Trophoblast cell (in vitro differentiated cells and primary cell): ENCODE measurements around the gene LZIC.

Source experiments
- DNase-seq, 2 donors: peaks; one replicate each; pipeline ENCODE4 v3.0.0-alpha.2; 2016
- H2AFZ ChIP-seq: 2 replicates; pipeline ENCODE4 v1.6.1; 2013; ENCODE audit warnings: low read length, moderate library complexity, mild to moderate bottlenecking; ENCODE audit not compliant: insufficient read depth, poor library complexity
- H2AK5ac ChIP-seq: 2 replicates; pipeline ENCODE4 v1.6.1; 2013; ENCODE audit warnings: mild to moderate bottlenecking, low read length
- H2BK120ac ChIP-seq: 2 replicates; pipeline ENCODE4 v1.6.1; 2013; ENCODE audit warnings: low read length, mild to moderate bottlenecking, moderate library complexity; ENCODE audit not compliant: insufficient read depth, poor library complexity
- H2BK12ac ChIP-seq: 2 replicates; pipeline ENCODE4 v1.6.1; 2013; ENCODE audit warnings: mild to moderate bottlenecking, low read length, moderate library complexity
- H2BK5ac ChIP-seq: 2 replicates; pipeline ENCODE4 v1.6.1; 2013; ENCODE audit warnings: low read length, low read depth, moderate library complexity, mild to moderate bottlenecking; ENCODE audit not compliant: poor library complexity
- H3K14ac ChIP-seq: 2 replicates; pipeline ENCODE4 v1.6.1; 2013; ENCODE audit warnings: mild to moderate bottlenecking, low read length
- H3K18ac ChIP-seq: 2 replicates; pipeline ENCODE4 v1.6.1; 2013; ENCODE audit warnings: mild to moderate bottlenecking, low read length
- H3K23ac ChIP-seq: 2 replicates; pipeline ENCODE4 v1.6.1; 2013; ENCODE audit warnings: low read length
- H3K27ac ChIP-seq: 2 replicates; pipeline ENCODE4 v1.5.1; 2013; ENCODE audit warnings: low read depth, mild to moderate bottlenecking, inconsistent platforms, low read length, moderate library complexity
- H3K27me3 ChIP-seq: 2 replicates; pipeline ENCODE4 v1.6.1; 2013; ENCODE audit warnings: inconsistent platforms, mild to moderate bottlenecking, low read length, moderate library complexity; ENCODE audit not compliant: insufficient read depth
- H3K36me3 ChIP-seq, 2 experiments: 1 replicate in 1 of 2; 2 replicates in 1 of 2; pipeline ENCODE4 v1.6.1; 2013; ENCODE audit warnings: low read length in 2 of 2, mild to moderate bottlenecking in 2 of 2, moderate library complexity in 1 of 2; ENCODE audit not compliant: insufficient read depth in 2 of 2, control insufficient read depth in 1 of 2
- H3K4ac ChIP-seq: 2 replicates; pipeline ENCODE4 v1.6.1; 2013; ENCODE audit warnings: low read depth, mild to moderate bottlenecking, low read length, moderate library complexity
- H3K4me1 ChIP-seq, 2 experiments: 1 replicate in 1 of 2; 2 replicates in 1 of 2; pipeline ENCODE4 v1.6.1; 2013; ENCODE audit warnings: low read length in 2 of 2, mild to moderate bottlenecking in 2 of 2, moderate library complexity in 1 of 2; ENCODE audit not compliant: insufficient read depth in 2 of 2, control insufficient read depth in 1 of 2
- H3K4me2 ChIP-seq: 2 replicates; pipeline ENCODE4 v1.6.1; 2013; ENCODE audit warnings: inconsistent platforms, mild to moderate bottlenecking, low read length, moderate library complexity
- H3K4me3 ChIP-seq: 2 replicates; pipeline ENCODE4 v1.5.1; 2013; ENCODE audit warnings: mild to moderate bottlenecking, low read depth, low read length, inconsistent platforms
- H3K79me1 ChIP-seq: one replicate; pipeline ENCODE4 v1.6.1; 2013; ENCODE audit warnings: low read length
- H3K79me2 ChIP-seq: 2 replicates; pipeline ENCODE4 v1.6.1; 2013; ENCODE audit warnings: low read length, mild to moderate bottlenecking; ENCODE audit not compliant: control insufficient read depth, insufficient read depth, poor library complexity
- H3K9ac ChIP-seq: 2 replicates; pipeline ENCODE4 v1.6.1; 2013; ENCODE audit warnings: mild to moderate bottlenecking, low read length
- H3K9me3 ChIP-seq: 2 replicates; pipeline ENCODE4 v1.6.1; 2013; ENCODE audit warnings: low read depth, mild to moderate bottlenecking, control low read depth, inconsistent platforms, low read length; ENCODE audit not compliant: insufficient read depth
- H4K12ac ChIP-seq: 2 replicates; pipeline ENCODE4 v1.6.1; 2013; ENCODE audit warnings: low read depth, mild to moderate bottlenecking, low read length, moderate library complexity
- H4K8ac ChIP-seq: 2 replicates; pipeline ENCODE4 v1.6.1; 2013; ENCODE audit warnings: low read depth, mild to moderate bottlenecking, low read length, moderate library complexity
- H4K91ac ChIP-seq: one replicate; pipeline ENCODE4 v1.6.1; 2013; ENCODE audit warnings: low read depth, mild to moderate bottlenecking, low read length, moderate library complexity
- WGBS: extraction: QIAGEN DNeasy Blood & Tissue Kit; methylation state at CpG from one replicate; pipeline ENCODE4 v1.1.7; 2013; ENCODE audit warnings: missing lambda C conversion rate; ENCODE audit not compliant: insufficient read length, insufficient coverage; ENCODE audit errors: extremely low coverage; 5-methylcytosine and 5-hydroxymethylcytosine counted together

LZIC gene

GRCh38 chr1:9927259-9927658 is 15.9 kb downstream of the LZIC start:
- Histone ChIP-seq H3K36me3 (peaks cover 3 to 4% of the 10 kb centered on the region in 2 experiments), H2BK12ac (no peak overlapping the region), H3K79me1 (no peaks in the 10 kb centered on the region), H4K91ac (no peak overlapping the region), H3K27me3 (no peaks in the 10 kb centered on the region), H2BK5ac (no peak overlapping the region), H3K23ac (no peak overlapping the region), H3K4ac (no peak overlapping the region), H3K4me1 (peaks cover 0 to 3% of the 10 kb centered on the region in 2 experiments), H3K18ac (no peak overlapping the region), H2BK120ac (no peak overlapping the region), H3K9ac (no peak overlapping the region), H3K79me2 (no peaks in the 10 kb centered on the region), H4K8ac (no peak overlapping the region), H3K14ac (no peak overlapping the region), H3K4me2 (no peak overlapping the region), H3K27ac (no peak overlapping the region), H4K12ac (no peak overlapping the region), H2AFZ (no peak overlapping the region), H2AK5ac (no peak overlapping the region), H3K4me3 (no peak overlapping the region), H3K9me3 (no peaks in the 10 kb centered on the region)
- no peak for DNase-seq
- WGBS = no CpG with 5 or more reads among the region's 5 CpGs

- no peak overlapping the region for H3K4me2 ChIP-seq
- no peak overlapping the region for H2BK12ac ChIP-seq
- no peak overlapping the region for H4K12ac ChIP-seq
- WGBS = no CpG with 5 or more reads among the region's 5 CpGs
- H3K9ac ChIP-seq = no peak overlapping the region
- no peak for DNase-seq
- no peak overlapping the region for H3K4ac ChIP-seq
- H4K91ac ChIP-seq = no peak overlapping the region
- H3K4me1 ChIP-seq = no peaks in the 10 kb centered on the region
- H3K79me2 ChIP-seq = no peaks in the 10 kb centered on the region
- no peaks in the 10 kb centered on the region for H3K9me3 ChIP-seq
- H3K4me3 ChIP-seq = no peak overlapping the region
- no peak overlapping the region for H2AK5ac ChIP-seq
- no peak overlapping the region for H3K14ac ChIP-seq
- H2BK5ac ChIP-seq = no peak overlapping the region
- no peaks in the 10 kb centered on the region for H3K27me3 ChIP-seq
- no peaks in the 10 kb centered on the region for H3K36me3 ChIP-seq
- H3K79me1 ChIP-seq = no peaks in the 10 kb centered on the region
- H3K23ac ChIP-seq = no peak overlapping the region
- H3K27ac ChIP-seq = no peak overlapping the region
- no peak overlapping the region for H3K18ac ChIP-seq
- H2BK120ac ChIP-seq = no peak overlapping the region
- H4K8ac ChIP-seq = no peak overlapping the region
- H2AFZ ChIP-seq = no peak overlapping the region
Observed at GRCh38 chr1:9922342-9922741, 20.8 kb downstream of the LZIC start.

DNA sequence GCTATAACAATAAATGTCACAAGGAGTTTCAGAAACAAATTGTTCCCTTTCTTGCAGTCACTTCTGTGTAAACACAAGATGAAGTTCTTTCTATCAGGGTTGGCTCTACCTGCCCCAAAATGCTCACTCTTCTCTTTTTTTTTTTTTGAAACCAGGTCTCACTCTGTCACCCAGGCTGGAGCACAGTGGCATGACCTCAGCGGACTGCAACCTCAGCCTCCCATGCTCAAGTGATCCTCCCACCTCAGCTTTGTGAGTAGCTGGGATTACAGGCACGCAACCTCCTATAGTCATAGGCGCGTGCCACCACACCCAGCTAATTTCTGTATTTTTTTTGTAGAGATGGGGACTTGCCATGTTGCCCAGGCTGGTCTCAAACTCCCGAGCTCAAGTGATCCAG is 22.6 kb downstream of the LZIC start:
- Histone ChIP-seq H3K4me2 (no peak overlapping the region), H3K14ac (no peak overlapping the region), H3K9ac (no peak overlapping the region), H3K9me3 (no peaks in the 10 kb centered on the region), H3K27me3 (no peaks in the 10 kb centered on the region), H3K27ac (no peak overlapping the region), H2BK5ac (no peak overlapping the region), H3K79me2 (no peaks in the 10 kb centered on the region), H2BK12ac (no peak overlapping the region), H4K12ac (no peak overlapping the region), H3K18ac (no peak overlapping the region), H4K8ac (no peak overlapping the region), H3K4me1 (no peaks in the 10 kb centered on the region), H3K4me3 (no peak overlapping the region), H3K4ac (no peak overlapping the region), H3K23ac (no peak overlapping the region), H2AK5ac (no peak overlapping the region), H3K79me1 (no peaks in the 10 kb centered on the region), H2AFZ (no peak overlapping the region), H2BK120ac (no peak overlapping the region), H4K91ac (no peak overlapping the region), H3K36me3 (no peaks in the 10 kb centered on the region)
- no peak for DNase-seq
- WGBS = no CpG with 5 or more reads among the region's 5 CpGs

DNA sequence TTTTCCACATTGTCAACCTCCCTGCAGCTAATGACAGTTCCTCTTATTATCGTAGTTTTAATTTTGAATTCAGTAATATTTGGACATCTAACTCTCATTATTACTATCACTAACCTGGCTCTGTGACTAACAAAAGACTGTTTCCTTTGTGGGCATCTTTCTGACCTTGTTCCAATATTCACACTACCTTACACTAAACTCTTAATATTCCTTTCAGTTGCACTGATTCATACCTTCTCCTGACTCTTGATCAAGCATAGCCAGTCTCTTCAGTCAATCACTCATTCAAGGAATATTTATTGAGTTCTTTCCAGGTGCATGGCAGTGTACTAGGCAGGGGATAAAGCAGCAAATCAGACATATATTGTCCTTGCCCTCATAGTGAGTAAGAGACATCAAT is 25.3 kb downstream of the LZIC start:
- H3K14ac ChIP-seq = no peak overlapping the region
- H4K91ac ChIP-seq = no peak overlapping the region
- no peak overlapping the region for H2AK5ac ChIP-seq
- H4K8ac ChIP-seq = no peak overlapping the region
- no peak overlapping the region for H2AFZ ChIP-seq
- no peak overlapping the region for H3K4me2 ChIP-seq
- H2BK12ac ChIP-seq = no peak overlapping the region
- H3K27me3 ChIP-seq = no peaks in the 10 kb centered on the region
- no peaks in the 10 kb centered on the region for H3K4me1 ChIP-seq
- H3K18ac ChIP-seq = no peak overlapping the region
- no peak overlapping the region for H3K23ac ChIP-seq
- H3K36me3 ChIP-seq = no peaks in the 10 kb centered on the region
- WGBS = no CpG with 5 or more reads among the region's 1 CpG
- no peak overlapping the region for H2BK5ac ChIP-seq
- H3K79me1 ChIP-seq = no peaks in the 10 kb centered on the region
- H3K9me3 ChIP-seq = no peaks in the 10 kb centered on the region
- H3K4me3 ChIP-seq = no peak overlapping the region
- no peak overlapping the region for H3K9ac ChIP-seq
- no peak overlapping the region for H2BK120ac ChIP-seq
- no peak overlapping the region for H3K4ac ChIP-seq
- no peak overlapping the region for H3K27ac ChIP-seq
- H3K79me2 ChIP-seq = no peaks in the 10 kb centered on the region
- no peak overlapping the region for H4K12ac ChIP-seq
- no peak for DNase-seq
